ENCODE measurements around the gene SLC27A6.

- TF ChIP-seq EP300 (IDR thresholded peaks at IDR 0.05) = no peak
- no peak for TF ChIP-seq CTCF (IDR thresholded peaks at IDR 0.05)
- no peak for TF ChIP-seq POLR2AphosphoS5 (IDR thresholded peaks at IDR 0.05)
- TF ChIP-seq POLR2A (IDR thresholded peaks at IDR 0.05) = no peak
These were observed 107.8 kb downstream of the SLC27A6 start for GRCh38 chr5:129073111-129073510.

Measured in gastroesophageal sphincter (tissue), 3 donors.